Ishikawa (cell line): Measurements from ENCODE around the gene RCOR2.

Experiments
- CEBPB ChIP-seq: IDR thresholded peaks from 2 replicates; pipeline ENCODE4 v1.6.1; 2012
- CREB1 ChIP-seq: IDR thresholded peaks from 2 replicates; pipeline ENCODE4 v1.6.1; 2012; ENCODE audit warnings: low read depth
- EGR1 ChIP-seq: IDR thresholded peaks from 2 replicates; pipeline ENCODE4 v1.6.1; 2012
- EP300 ChIP-seq: IDR thresholded peaks from 2 replicates; pipeline ENCODE4 v1.6.1; 2012; ENCODE audit warnings: borderline replicate concordance
- FOXM1 ChIP-seq: IDR thresholded peaks from 2 replicates; pipeline ENCODE4 v1.6.1; 2012; ENCODE audit warnings: low read depth, borderline replicate concordance
- MAX ChIP-seq: IDR thresholded peaks from 2 replicates; pipeline ENCODE4 v1.6.1; 2012
- NFIC ChIP-seq: IDR thresholded peaks from 2 replicates; pipeline ENCODE4 v1.6.1; 2012
- RAD21 ChIP-seq: IDR thresholded peaks from 2 replicates; pipeline ENCODE4 v1.6.1; 2012; ENCODE audit warnings: low read depth
- REST ChIP-seq: IDR thresholded peaks from 2 replicates; pipeline ENCODE4 v1.6.1; 2012; ENCODE audit warnings: low read depth, mild to moderate bottlenecking
- TAF1 ChIP-seq: IDR thresholded peaks from 2 replicates; pipeline ENCODE4 v1.6.1; 2012; ENCODE audit warnings: low read depth, mild to moderate bottlenecking
- TCF12 ChIP-seq: IDR thresholded peaks from 2 replicates; pipeline ENCODE4 v1.6.1; 2012; ENCODE audit warnings: low read depth
- TEAD4 ChIP-seq: IDR thresholded peaks from 2 replicates; pipeline ENCODE4 v1.6.1; 2012
- USF1 ChIP-seq: IDR thresholded peaks from 2 replicates; pipeline ENCODE4 v1.6.1; 2012
- YY1 ChIP-seq: IDR thresholded peaks from 2 replicates; pipeline ENCODE4 v1.6.1; 2012; ENCODE audit warnings: low read depth
- ZBTB7A ChIP-seq: IDR thresholded peaks from 2 replicates; pipeline ENCODE4 v1.6.1; 2012; ENCODE audit warnings: low read depth

The RCOR2 gene

GRCh38 chr11:63875506-63876065 is 41.4 kb downstream of the RCOR2 start:
- TF ChIP-seq EGR1 (no peak), EP300 (no peak), RAD21 (no peak)

- no peak for TF ChIP-seq FOXM1
- no peak for TF ChIP-seq ZBTB7A
- TF ChIP-seq EP300, result no peak
- TF ChIP-seq REST, result no peak
- TF ChIP-seq MAX, result no peak
- TF ChIP-seq CREB1, result no peak
- TF ChIP-seq USF1, result no peak
- TF ChIP-seq NFIC, result no peak
- no peak for TF ChIP-seq CEBPB
- no peak for TF ChIP-seq YY1
- no peak for TF ChIP-seq TEAD4
- no peak for TF ChIP-seq RAD21
- TF ChIP-seq TCF12, result no peak
- TF ChIP-seq EGR1, result no peak
These were observed 42.5 kb downstream of the RCOR2 start for GRCh38 chr11:63874511-63874910.

GRCh38 chr11:63873311-63873710 is 43.7 kb downstream of the RCOR2 start:
- TF ChIP-seq FOXM1 (no peak), USF1 (no peak), TCF12 (no peak), NFIC (no peak), EP300 (no peak), YY1 (no peak), RAD21 (no peak), REST (no peak), ZBTB7A (no peak), CEBPB (no peak), MAX (no peak), TEAD4 (no peak), TAF1 (no peak), EGR1 (no peak), CREB1 (no peak)

GRCh38 chr11:63872800-63873197 is 44.2 kb downstream of the RCOR2 start:
- no peak for TF ChIP-seq CREB1
- TF ChIP-seq MAX, result no peak
- no peak for TF ChIP-seq REST
- no peak for TF ChIP-seq NFIC
